ENCODE data around the gene OXCT1.

DNA sequence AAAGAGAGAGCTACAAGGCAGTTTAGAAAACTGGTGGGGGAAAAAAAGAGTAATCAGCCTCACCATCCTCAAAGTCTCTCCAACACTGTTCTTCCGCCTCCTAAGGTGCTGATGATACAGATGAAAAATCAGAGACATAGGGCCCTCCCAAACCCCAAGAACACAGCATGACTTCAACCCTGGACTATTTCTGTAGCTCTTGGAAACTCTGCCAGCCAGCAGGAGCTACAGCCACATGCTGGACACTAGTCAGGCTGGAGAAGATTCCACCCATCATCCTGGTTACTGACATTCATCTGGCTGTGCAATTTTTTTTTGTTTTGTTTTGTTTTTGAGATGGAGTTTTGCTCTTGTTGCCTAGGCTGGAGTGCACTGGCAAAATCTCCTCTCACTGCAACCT, 42.4 kb downstream of the OXCT1 start:
- TF ChIP-seq, protein P1, sequence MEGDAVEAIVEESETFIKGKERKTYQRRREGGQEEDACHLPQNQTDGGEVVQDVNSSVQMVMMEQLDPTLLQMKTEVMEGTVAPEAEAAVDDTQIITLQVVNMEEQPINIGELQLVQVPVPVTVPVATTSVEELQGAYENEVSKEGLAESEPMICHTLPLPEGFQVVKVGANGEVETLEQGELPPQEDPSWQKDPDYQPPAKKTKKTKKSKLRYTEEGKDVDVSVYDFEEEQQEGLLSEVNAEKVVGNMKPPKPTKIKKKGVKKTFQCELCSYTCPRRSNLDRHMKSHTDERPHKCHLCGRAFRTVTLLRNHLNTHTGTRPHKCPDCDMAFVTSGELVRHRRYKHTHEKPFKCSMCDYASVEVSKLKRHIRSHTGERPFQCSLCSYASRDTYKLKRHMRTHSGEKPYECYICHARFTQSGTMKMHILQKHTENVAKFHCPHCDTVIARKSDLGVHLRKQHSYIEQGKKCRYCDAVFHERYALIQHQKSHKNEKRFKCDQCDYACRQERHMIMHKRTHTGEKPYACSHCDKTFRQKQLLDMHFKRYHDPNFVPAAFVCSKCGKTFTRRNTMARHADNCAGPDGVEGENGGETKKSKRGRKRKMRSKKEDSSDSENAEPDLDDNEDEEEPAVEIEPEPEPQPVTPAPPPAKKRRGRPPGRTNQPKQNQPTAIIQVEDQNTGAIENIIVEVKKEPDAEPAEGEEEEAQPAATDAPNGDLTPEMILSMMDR (conservative IDR thresholded peaks at IDR 0.05; ENCODE audit: low read depth, low read length) = no peak
- TF ChIP-seq MXI1 (IDR thresholded peaks at IDR 0.05; ENCODE audit: borderline replicate concordance, low read depth, low read length) = no peak
- no peak for TF ChIP-seq CEBPB (IDR thresholded peaks at IDR 0.05; ENCODE audit: low read depth, low read length)
- no peak for TF ChIP-seq POLR2A (IDR thresholded peaks at IDR 0.05; ENCODE audit: low read depth, low read length)
- TF ChIP-seq, protein P2, sequence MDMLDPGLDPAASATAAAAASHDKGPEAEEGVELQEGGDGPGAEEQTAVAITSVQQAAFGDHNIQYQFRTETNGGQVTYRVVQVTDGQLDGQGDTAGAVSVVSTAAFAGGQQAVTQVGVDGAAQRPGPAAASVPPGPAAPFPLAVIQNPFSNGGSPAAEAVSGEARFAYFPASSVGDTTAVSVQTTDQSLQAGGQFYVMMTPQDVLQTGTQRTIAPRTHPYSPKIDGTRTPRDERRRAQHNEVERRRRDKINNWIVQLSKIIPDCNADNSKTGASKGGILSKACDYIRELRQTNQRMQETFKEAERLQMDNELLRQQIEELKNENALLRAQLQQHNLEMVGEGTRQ (IDR thresholded peaks at IDR 0.05; ENCODE audit: low read depth, low read length) = no peak
- TF ChIP-seq BHLHE40 (IDR thresholded peaks at IDR 0.05; ENCODE audit: low read depth, low read length) = no peak
- TF ChIP-seq RCOR1 (IDR thresholded peaks at IDR 0.05; ENCODE audit: insufficient replicate concordance, low read length) = no peak
- no peak for TF ChIP-seq FOS (IDR thresholded peaks at IDR 0.05; ENCODE audit: low read depth, low read length)
- no peak for TF ChIP-seq RAD21 (IDR thresholded peaks at IDR 0.05; ENCODE audit: low read length)
- TF ChIP-seq RFX5 (IDR thresholded peaks at IDR 0.05; ENCODE audit: low read depth, low read length) = no peak
- no peak for TF ChIP-seq SMC3 (IDR thresholded peaks at IDR 0.05; ENCODE audit: low read depth, low read length)
- TF ChIP-seq, protein P3, sequence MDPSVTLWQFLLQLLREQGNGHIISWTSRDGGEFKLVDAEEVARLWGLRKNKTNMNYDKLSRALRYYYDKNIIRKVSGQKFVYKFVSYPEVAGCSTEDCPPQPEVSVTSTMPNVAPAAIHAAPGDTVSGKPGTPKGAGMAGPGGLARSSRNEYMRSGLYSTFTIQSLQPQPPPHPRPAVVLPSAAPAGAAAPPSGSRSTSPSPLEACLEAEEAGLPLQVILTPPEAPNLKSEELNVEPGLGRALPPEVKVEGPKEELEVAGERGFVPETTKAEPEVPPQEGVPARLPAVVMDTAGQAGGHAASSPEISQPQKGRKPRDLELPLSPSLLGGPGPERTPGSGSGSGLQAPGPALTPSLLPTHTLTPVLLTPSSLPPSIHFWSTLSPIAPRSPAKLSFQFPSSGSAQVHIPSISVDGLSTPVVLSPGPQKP (IDR thresholded peaks at IDR 0.05; ENCODE audit: borderline replicate concordance, low read depth, low read length) = no peak
- TF ChIP-seq CHD1 (IDR thresholded peaks at IDR 0.05; ENCODE audit: low read depth, low read length) = no peak
- no peak for TF ChIP-seq MAFK (IDR thresholded peaks at IDR 0.05; ENCODE audit: low read depth, low read length)
